ENCODE data around the gene PWP2.
"Not testable (repeated sequence)": the region's sequence is repeated elsewhere in the genome, so short reads cannot be mapped to it uniquely, and the experiment has no call there.

Gene PWP2

DNA sequence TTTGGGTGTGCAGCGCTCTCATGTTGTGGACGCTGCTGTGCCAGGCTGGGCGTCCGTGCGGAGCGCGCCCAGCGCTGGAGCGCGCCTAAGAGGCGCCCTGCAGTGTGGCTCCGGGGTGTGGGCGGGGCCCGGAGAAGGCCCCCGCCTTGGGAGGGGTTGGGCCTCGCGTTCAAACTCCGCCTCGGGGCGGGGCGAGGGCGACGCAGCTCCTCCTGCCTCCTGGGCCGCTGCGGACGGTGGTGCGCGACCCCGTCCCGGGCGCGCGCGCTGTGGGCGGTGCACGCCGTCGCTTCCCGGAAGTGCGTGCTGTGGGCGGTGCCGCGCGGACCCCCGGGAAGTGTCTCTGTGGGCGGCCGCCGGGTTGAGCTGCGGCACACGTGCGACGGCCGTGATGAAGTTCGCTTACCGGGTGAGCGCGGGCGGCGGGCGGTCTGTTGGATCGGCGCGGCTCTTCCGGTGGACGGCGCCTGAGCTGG lies at the start of gene PWP2:
Gene PWP2 (plus strand): TSS at position 374 of the 476 bp plus-strand sequence. CDS start 18 bp downstream, at position 392.
- H3K27me3 Mint-ChIP-seq (ENCODE audit: low read depth); H3K9me3 Mint-ChIP-seq; H3K4me1 Mint-ChIP-seq (ENCODE audit: low read depth); H3K36me3 Mint-ChIP-seq (ENCODE audit: low read depth); H3K27ac Mint-ChIP-seq: not testable (repeated sequence)
- H3K4me3 Mint-ChIP-seq = peak within 1 kb of the TSS; percentile 51

DNA sequence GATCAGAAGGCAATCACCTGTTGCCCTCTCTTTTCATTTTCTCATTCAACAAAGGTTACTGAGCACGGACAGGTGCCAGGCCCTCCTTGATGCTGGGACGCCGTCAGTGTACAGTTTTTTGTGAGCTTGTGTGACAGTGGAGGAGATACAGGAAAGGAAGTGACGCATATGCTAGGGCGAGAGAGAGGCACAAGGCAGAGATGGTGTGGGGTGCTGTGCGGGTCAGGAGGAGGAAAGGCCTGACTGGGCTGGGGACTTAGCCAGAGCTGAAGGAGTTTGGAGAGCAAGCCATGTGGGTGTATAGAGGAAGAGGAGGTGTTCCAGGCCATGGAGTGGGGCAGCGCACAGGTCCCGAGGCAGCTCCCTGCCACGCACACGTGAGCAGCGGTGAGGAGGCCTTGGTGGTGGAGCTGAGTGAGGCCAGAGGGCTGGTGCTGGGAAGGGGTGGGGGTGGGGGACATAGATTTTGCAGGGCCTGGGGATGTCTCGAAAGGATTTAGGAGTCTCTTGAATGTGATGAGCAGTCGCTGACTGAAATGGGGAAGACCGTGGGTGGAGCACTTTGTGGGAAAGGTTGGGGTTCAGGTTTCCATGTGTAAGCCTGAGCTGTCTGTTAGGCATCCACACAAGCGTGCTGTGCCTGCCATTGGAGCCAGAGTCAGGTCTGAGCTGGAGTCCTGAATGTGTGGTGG lies 49.1 kb upstream of the PWP2 start:
- Mint-ChIP-seq H3K4me1 (ENCODE audit: low read depth) (peaks cover 26% of the 10 kb centered on the region), H3K27me3 (ENCODE audit: low read depth) (no peaks in the 10 kb centered on the region), H3K27ac (peak overlapping the region; percentile 91), H3K4me3 (peak overlapping the region; percentile 83), H3K9me3 (no peaks in the 10 kb centered on the region), H3K36me3 (ENCODE audit: low read depth) (peaks cover 41% of the 10 kb centered on the region)

DNA sequence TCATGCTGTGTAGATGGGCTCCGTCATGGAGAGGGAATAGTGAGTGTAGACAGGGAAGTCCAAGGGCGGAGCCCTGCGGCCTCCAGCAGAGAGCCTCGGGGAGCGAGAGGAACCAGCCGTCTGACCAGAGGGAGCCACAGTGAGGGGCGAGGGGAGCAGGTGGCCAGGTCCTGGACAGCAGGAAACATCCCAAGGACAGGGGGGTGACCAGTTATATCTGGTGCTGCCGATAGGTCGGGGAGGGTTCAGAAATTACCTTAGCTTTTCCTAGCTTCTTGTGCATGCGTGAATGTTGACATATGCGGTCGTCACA lies 48.6 kb upstream of the PWP2 start:
- H3K4me1 Mint-ChIP-seq (ENCODE audit: low read depth) = peaks cover 26% of the 10 kb centered on the region
- no peaks in the 10 kb centered on the region for H3K27me3 Mint-ChIP-seq (ENCODE audit: low read depth)
- H3K36me3 Mint-ChIP-seq (ENCODE audit: low read depth) = peaks cover 42% of the 10 kb centered on the region
- H3K27ac Mint-ChIP-seq = peak overlapping the region; percentile 91
- no peaks in the 10 kb centered on the region for H3K9me3 Mint-ChIP-seq
- peak overlapping the region; percentile 16 for H3K4me3 Mint-ChIP-seq

DNA sequence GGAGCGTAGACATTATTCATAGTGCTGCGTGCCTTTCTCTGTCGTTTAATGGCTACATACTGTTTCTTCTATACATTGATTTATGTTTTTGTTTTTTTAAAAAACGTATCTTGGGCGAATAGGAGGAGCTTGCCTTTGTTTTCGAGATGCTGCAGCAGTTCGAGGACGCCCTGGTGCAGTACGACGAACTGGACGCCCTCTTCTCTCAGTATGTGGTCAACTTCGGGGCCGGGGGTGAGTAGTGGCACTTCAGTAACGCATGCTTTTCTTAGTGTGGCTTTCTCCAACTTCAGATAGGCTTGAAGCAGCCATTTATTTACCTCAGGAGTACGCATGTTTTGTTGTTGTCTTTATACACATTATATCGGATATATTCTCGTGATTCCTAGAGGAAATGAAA lies 48.2 kb upstream of the PWP2 start:
- Mint-ChIP-seq H3K4me3 (no peak overlapping the region), H3K9me3 (no peaks in the 10 kb centered on the region), H3K27me3 (ENCODE audit: low read depth) (no peaks in the 10 kb centered on the region), H3K27ac (peak overlapping the region; percentile 17), H3K36me3 (ENCODE audit: low read depth) (peaks cover 46% of the 10 kb centered on the region), H3K4me1 (ENCODE audit: low read depth) (peaks cover 27% of the 10 kb centered on the region)

DNA sequence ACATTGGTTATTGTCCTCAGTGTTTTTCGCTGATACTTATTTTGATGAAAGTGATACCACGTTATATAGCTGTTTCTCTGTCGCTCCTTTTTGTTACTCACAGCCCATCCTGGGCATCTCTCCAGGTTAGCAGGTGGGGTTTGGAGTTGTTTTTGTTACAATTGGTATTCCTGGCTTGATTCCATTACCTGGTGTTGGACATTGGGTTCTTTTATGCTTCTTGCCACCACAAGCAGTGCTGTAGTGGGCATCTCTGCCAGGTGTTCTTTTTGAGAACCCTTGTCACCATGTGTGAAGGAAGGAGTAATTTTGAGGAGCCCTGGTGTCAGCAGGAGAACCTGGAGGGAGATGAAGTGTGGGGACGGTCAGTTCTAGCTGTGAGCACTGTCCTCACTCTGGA lies 47.5 kb upstream of the PWP2 start:
- Mint-ChIP-seq H3K27ac (peak overlapping the region; percentile 26), H3K4me1 (ENCODE audit: low read depth) (peaks cover 28% of the 10 kb centered on the region), H3K36me3 (ENCODE audit: low read depth) (peaks cover 47% of the 10 kb centered on the region), H3K27me3 (ENCODE audit: low read depth) (no peaks in the 10 kb centered on the region), H3K4me3 (no peak overlapping the region), H3K9me3 (no peaks in the 10 kb centered on the region)

DNA sequence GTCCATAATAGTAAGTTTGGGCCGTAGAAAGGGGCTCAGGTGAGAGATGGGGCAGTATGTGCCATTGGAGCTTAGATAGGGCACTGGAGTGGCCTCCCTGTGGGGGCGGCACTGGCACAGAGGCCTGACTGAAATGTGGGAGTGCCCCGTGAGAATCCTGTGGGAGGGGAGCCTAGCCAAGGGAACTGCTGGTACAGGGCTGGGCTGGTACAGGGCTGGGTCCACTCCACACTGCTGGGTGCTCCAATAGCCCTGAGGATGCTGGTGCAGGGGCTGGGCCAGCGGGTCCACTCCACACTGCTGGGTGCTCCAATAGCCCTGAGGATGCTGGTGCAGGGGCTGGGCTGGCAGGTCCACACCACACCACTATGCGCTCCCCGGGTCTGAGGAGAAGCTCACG lies 44.8 kb upstream of the PWP2 start:
- Mint-ChIP-seq H3K4me3 (no peak overlapping the region), H3K27me3 (ENCODE audit: low read depth) (no peaks in the 10 kb centered on the region), H3K4me1 (ENCODE audit: low read depth) (peaks cover 48% of the 10 kb centered on the region), H3K27ac (no peak overlapping the region), H3K36me3 (ENCODE audit: low read depth) (peaks cover 55% of the 10 kb centered on the region), H3K9me3 (no peaks in the 10 kb centered on the region)

DNA sequence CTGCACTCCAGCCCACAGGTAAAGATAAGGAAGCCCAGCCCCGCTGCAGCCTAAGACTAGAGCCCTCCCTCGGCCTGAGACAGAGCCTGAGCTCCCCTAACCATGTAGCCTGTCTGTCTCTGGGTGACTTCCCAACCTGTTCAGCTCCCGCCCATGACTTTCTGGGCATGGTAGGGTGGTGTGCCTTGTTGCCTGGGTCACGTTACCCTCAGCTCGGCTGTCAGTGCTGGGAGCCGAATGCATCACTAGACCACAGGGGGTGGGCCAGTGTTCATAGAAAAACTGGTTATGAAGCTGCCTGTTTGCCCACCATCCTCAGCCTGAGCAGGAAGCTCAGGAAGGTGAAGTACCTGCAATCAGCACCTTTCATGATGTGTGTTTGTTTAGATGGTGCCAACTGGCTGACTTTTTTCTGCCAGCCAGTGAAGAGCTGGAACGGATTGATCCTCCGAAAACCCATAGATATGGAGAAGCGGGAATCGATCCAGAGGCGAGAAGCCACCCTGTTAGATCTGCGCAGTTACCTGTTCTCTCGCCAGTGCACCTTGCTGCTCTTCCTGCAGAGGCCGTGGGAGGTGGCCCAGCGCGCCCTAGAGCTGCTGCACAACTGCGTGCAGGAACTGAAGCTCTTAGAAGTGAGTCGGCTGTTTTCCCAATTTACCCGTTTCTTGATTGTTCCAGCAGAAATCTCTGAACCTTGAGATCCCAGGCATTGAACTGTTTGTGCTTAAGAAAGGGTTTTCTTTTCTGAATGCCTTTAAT lies 43.9 kb upstream of the PWP2 start:
- no peak overlapping the region for H3K4me3 Mint-ChIP-seq
- peaks cover 46% of the 10 kb centered on the region for H3K4me1 Mint-ChIP-seq (ENCODE audit: low read depth)
- H3K27ac Mint-ChIP-seq = peak overlapping the region; percentile 81
- no peaks in the 10 kb centered on the region for H3K27me3 Mint-ChIP-seq (ENCODE audit: low read depth)
- peaks cover 54% of the 10 kb centered on the region for H3K36me3 Mint-ChIP-seq (ENCODE audit: low read depth)
- H3K9me3 Mint-ChIP-seq = no peaks in the 10 kb centered on the region

DNA sequence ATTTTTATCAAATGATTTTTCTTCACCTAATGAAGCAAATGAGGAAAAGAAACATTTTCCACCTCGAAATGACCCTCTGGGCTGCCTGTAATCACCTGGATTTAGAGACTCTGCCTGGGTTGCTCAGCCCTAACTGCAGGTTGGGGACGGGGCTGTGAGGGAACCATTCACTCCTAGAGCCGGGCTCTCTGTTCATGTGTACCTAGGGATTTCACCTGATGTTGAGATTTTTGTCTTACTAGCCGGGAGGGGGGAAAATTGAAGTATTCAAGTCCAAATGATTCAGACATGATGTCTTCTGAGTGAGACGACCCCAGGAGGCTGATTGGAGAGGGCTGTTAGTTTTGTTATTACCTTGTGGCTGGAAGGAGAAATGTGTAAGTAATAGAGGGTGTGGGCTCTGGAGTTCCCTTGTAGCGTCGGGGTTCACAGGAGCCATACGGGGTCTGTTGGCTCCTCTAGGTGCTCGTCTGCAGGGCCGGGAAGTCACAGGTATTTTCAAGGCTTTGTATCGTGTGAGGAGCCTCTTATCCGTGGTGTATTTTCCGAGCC lies 42.3 kb upstream of the PWP2 start:
- peak overlapping the region; percentile 78 for H3K4me3 Mint-ChIP-seq
- peaks cover 41% of the 10 kb centered on the region for H3K4me1 Mint-ChIP-seq (ENCODE audit: low read depth)
- no peaks in the 10 kb centered on the region for H3K27me3 Mint-ChIP-seq (ENCODE audit: low read depth)
- H3K36me3 Mint-ChIP-seq (ENCODE audit: low read depth) = peaks cover 51% of the 10 kb centered on the region
- no peaks in the 10 kb centered on the region for H3K9me3 Mint-ChIP-seq
- peak overlapping the region; percentile 98 for H3K27ac Mint-ChIP-seq

DNA sequence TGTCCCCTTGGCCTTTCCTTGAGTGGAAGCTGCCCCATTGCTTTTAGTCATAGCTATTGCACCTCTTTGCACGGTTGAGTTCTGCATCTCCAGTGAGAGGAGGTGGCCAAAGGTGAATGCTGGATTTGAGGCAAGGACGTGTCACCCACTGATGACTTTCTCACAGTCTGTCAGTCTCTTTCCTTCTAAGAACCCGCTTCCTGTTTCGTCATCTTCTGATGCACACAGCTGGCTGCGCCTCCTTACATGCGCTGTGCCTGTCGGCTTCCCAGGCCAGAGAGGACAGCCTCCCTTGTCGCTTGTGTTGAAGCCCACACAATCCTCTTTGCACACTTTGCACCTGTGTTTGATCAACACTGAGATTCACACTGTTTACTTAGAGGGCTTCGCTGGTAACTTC lies 41.8 kb upstream of the PWP2 start:
- H3K4me1 Mint-ChIP-seq (ENCODE audit: low read depth) = peaks cover 41% of the 10 kb centered on the region
- H3K27ac Mint-ChIP-seq = peak overlapping the region; percentile 98
- H3K4me3 Mint-ChIP-seq = peak overlapping the region; percentile 78
- no peaks in the 10 kb centered on the region for H3K9me3 Mint-ChIP-seq
- H3K27me3 Mint-ChIP-seq (ENCODE audit: low read depth) = no peaks in the 10 kb centered on the region
- peaks cover 52% of the 10 kb centered on the region for H3K36me3 Mint-ChIP-seq (ENCODE audit: low read depth)

DNA sequence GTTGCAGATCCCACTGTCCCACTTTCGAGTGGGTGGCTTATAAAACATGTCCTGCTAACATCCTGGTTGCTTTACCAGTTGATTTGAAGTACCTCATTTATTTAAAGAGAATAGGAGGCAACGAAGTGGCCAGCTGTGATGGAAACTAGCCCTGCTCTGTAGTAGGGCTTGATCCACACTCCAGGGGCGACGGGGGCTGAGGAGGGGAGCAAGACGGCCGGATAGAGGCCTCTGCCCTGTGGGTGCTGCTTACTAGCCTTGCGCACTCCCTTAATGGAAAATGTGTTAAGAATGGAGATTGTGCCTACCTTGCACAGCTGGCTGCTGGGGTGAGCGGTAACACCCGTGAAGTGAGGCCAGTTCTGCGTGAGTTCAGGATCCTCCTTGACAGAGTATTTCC lies 41.1 kb upstream of the PWP2 start:
- Mint-ChIP-seq H3K27me3 (ENCODE audit: low read depth) (no peaks in the 10 kb centered on the region), H3K4me3 (peak overlapping the region; percentile 78), H3K36me3 (ENCODE audit: low read depth) (peaks cover 51% of the 10 kb centered on the region), H3K9me3 (no peaks in the 10 kb centered on the region), H3K27ac (peak overlapping the region; percentile 98), H3K4me1 (ENCODE audit: low read depth) (peaks cover 42% of the 10 kb centered on the region)

DNA sequence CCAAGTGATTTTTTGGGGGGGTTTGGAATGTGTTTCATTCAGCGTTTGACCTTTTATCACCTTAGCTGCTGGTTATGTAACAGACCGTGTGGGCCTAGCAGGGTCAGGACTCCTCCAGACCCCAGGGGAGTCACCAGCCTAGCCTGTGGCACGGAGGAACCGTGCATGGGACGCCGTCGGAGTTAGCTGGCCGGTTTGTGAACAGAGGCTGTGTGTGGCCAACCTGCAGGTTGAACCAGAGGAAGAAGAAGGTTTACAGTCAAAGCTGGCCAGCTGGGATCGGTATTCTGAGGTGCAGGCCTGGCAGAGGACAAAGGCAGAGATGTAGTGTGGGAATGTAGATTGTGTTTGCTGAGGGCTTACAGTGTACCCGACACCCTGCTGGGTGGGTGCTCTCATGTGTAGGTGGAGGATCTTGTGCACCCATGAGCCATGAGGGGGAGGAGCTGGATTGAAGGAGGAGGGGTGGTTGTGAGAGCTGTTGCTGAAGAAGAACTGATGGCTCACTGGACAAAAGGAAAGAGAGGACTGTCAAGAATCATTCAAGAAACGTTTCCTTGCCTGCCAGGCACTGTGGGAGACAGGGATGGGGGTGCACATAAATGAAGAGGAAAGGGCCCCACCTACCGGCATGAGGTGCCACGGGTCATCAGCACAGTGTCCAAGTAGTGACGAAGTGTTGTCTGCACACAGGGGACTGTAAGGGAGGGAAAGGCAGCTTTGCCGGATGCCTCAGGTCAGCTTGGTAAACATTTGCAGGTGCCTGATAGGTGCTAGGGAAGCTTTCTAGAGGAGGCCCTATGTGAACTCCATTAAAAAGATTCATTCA lies 40.0 kb upstream of the PWP2 start:
- Mint-ChIP-seq H3K27me3 (ENCODE audit: low read depth) (no peaks in the 10 kb centered on the region), H3K27ac (peak overlapping the region; percentile 19), H3K36me3 (ENCODE audit: low read depth) (peaks cover 54% of the 10 kb centered on the region), H3K4me3 (no peak overlapping the region), H3K4me1 (ENCODE audit: low read depth) (peaks cover 45% of the 10 kb centered on the region), H3K9me3 (no peaks in the 10 kb centered on the region)

DNA sequence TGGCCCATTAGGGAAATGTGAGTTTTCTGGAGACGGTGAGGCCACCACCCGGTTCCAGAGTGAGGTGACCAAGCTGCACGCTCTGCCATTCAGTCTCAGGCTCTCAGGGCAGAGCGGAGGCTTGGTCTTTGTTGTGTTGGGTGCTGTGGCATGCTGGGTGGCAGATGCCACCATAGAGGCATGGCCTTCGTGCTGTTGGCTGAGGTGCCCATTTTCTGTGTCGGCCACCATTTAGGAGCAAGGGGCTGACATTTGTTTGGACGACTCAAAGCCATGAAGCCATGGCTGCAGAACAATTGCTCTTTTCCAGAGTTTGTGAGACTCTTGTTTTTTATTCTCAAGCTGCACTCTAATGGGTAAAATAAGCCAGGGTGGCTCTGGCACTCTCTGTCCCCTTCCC lies 36.8 kb upstream of the PWP2 start:
- H3K4me1 Mint-ChIP-seq (ENCODE audit: low read depth) = peaks cover 45% of the 10 kb centered on the region
- no peak overlapping the region for H3K27ac Mint-ChIP-seq
- no peaks in the 10 kb centered on the region for H3K9me3 Mint-ChIP-seq

DNA sequence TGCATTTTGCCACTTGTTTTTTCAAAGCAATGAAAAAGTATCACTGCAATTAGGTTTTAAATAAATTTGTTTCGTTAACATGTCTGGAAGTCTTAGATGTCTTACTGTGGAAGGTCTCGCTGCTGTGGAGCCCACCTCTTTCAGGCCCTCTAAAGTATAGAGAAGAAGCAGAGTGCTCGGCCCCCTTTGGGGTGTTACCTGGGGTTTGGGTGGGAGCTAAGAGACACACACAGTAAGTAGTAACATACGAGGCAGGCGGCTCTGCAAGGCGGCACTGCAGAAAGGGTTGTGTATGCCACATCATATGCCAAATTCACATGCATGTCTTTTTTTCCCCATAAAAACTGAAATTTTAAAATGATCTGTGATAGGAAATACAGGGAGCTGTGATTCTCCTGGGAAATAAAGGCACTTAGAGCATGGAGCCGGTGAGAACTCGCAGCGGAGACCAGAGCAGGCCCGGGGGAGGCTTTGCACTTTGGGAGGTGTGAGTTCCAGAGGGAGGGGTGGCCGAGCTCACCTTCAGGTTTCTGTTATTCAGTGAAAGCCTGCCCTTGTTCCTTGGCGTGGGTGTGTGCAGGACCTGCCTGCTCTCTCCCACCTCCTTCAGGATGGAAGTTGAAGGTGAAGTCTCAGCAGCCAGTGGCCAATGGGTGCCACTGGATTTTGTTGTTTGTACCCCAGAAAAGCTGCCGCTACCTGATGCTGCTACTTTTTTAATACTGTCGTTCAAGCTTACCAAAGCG lies 35.7 kb upstream of the PWP2 start:
- Mint-ChIP-seq H3K27me3 (ENCODE audit: low read depth) (no peaks in the 10 kb centered on the region), H3K27ac (no peak overlapping the region), H3K4me1 (ENCODE audit: low read depth) (peaks cover 37% of the 10 kb centered on the region), H3K36me3 (ENCODE audit: low read depth) (peaks cover 50% of the 10 kb centered on the region), H3K4me3 (no peak overlapping the region), H3K9me3 (no peaks in the 10 kb centered on the region)

More for the DNA sequence above, 36.8 kb upstream of the PWP2 start:
- H3K27me3 Mint-ChIP-seq (ENCODE audit: low read depth) = no peaks in the 10 kb centered on the region
- H3K36me3 Mint-ChIP-seq (ENCODE audit: low read depth) = peaks cover 51% of the 10 kb centered on the region
- no peak overlapping the region for H3K4me3 Mint-ChIP-seq

DNA sequence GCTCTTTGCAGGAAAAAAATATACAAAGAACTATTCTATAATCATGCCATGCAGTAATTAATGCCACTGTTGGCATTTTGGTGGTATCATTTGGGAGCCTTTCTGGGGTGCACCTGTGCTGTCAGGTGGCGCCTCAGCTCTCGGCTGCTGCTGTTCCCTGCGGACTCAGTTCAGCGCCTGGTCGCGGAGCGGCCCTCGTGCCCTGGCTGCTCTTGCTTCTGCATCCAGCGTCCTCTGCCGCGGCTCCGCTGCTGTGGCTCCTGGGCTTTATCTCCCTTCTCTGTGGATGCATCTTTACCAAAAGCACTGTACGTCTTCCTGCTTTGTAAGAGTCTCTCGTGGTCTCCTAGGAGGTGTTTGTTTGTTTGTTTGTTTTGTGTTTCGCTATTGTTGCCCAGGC lies 35.1 kb upstream of the PWP2 start:
- Mint-ChIP-seq H3K4me1 (ENCODE audit: low read depth) (peaks cover 35% of the 10 kb centered on the region), H3K27ac (peak overlapping the region; percentile 31), H3K4me3 (no peak overlapping the region), H3K27me3 (ENCODE audit: low read depth) (no peaks in the 10 kb centered on the region), H3K36me3 (ENCODE audit: low read depth) (peaks cover 49% of the 10 kb centered on the region), H3K9me3 (no peaks in the 10 kb centered on the region)
